Measurements from ENCODE around the gene DOK4. TPM values are rescaled to one million over a fixed set of nuclear protein-coding genes. Genes with fewer than 3 reads are reported as not detected.

Gene DOK4
- total and polyA plus RNA-seq, 3 donors from 2014 or later, result 15.5 to 32.9 (median 25.3) TPM

- H3K9me3 ChIP-seq, result no peaks in the 10 kb centered on the region
- DNase-seq, result no peak
- H3K27ac ChIP-seq, result no peak overlapping the region
- H3K27me3 ChIP-seq, result no peaks in the 10 kb centered on the region
- no peak for TF ChIP-seq CTCF (IDR thresholded peaks at IDR 0.05)
- TF ChIP-seq POLR2A (IDR thresholded peaks at IDR 0.05), result no peak
- no peaks in the 10 kb centered on the region for H3K36me3 ChIP-seq (ENCODE audit: low read depth, missing control alignments)
- H3K4me1 ChIP-seq, result peaks cover 13% of the 10 kb centered on the region
- WGBS, 2 donors, result 81 to 82% methylated on average over 5 of the region's 5 CpGs
- H3K4me3 ChIP-seq, result no peak overlapping the region
- intact Hi-C loops (cut with DNase I; ENCODE audit: low total_unique reads), result no loop called here
Observed at GRCh38 chr16:57504491-57504890, 18.2 kb upstream of the DOK4 start.

GRCh38 chr16:57504001-57504400, 17.7 kb upstream of the DOK4 start:
- intact Hi-C loops (cut with DNase I; ENCODE audit: low total_unique reads), result no loop called here
- no peaks in the 10 kb centered on the region for H3K9me3 ChIP-seq
- no peaks in the 10 kb centered on the region for H3K27me3 ChIP-seq
- H3K4me1 ChIP-seq, result peaks cover 13% of the 10 kb centered on the region
- no peak overlapping the region for H3K4me3 ChIP-seq
- 66 to 69% methylated on average over 5 to 6 of the region's 6 CpGs for WGBS, 2 donors
- DNase-seq, result no peak
- TF ChIP-seq POLR2A (IDR thresholded peaks at IDR 0.05) (no peak), CTCF (IDR thresholded peaks at IDR 0.05) (no peak)
- no peak overlapping the region for H3K27ac ChIP-seq
- no peaks in the 10 kb centered on the region for H3K36me3 ChIP-seq (ENCODE audit: low read depth, missing control alignments)

- intact Hi-C loops (cut with DNase I; ENCODE audit: low total_unique reads), result no loop called here
- Histone ChIP-seq H3K36me3 (ENCODE audit: low read depth, missing control alignments) (no peaks in the 10 kb centered on the region), H3K27ac (no peak overlapping the region), H3K4me3 (no peak overlapping the region), H3K9me3 (no peaks in the 10 kb centered on the region), H3K27me3 (no peaks in the 10 kb centered on the region), H3K4me1 (peaks cover 13% of the 10 kb centered on the region)
- peak; percentile 65 for DNase-seq
- 62 to 65% methylated on average over 15 of the region's 15 CpGs for WGBS, 2 donors
- TF ChIP-seq CTCF (IDR thresholded peaks at IDR 0.05), result no peak
- no peak for TF ChIP-seq POLR2A (IDR thresholded peaks at IDR 0.05)
Observed at GRCh38 chr16:57503366-57503765, 17.1 kb upstream of the DOK4 start.

GRCh38 chr16:57502048-57502775, 15.9 kb upstream of the DOK4 start:
- 80 to 83% methylated on average over 12 of the region's 12 CpGs for WGBS, 2 donors

More at GRCh38 chr16:57502048-57502775, 15.9 kb upstream of the DOK4 start:
- no peak overlapping the region for H3K4me3 ChIP-seq
- no peaks in the 10 kb centered on the region for H3K9me3 ChIP-seq
- DNase-seq, result no peak
- no peak for TF ChIP-seq CTCF (IDR thresholded peaks at IDR 0.05)
- TF ChIP-seq POLR2A (IDR thresholded peaks at IDR 0.05), result no peak
- no peaks in the 10 kb centered on the region for H3K36me3 ChIP-seq (ENCODE audit: low read depth, missing control alignments)
- H3K27ac ChIP-seq, result no peak overlapping the region
- peaks cover 13% of the 10 kb centered on the region for H3K4me1 ChIP-seq
- intact Hi-C loops (cut with DNase I; ENCODE audit: low total_unique reads), result no loop called here
- H3K27me3 ChIP-seq, result no peaks in the 10 kb centered on the region

All from testis (tissue), 3 donors.